GM21717 (cell line): ENCODE measurements around the gene FGGY.
"Not testable (repeated sequence)": the region's sequence is repeated elsewhere in the genome, so short reads cannot be mapped to it uniquely, and the experiment has no call there.

Experiments used
- ATAC-seq: cut with Tn5 transposase; IDR thresholded peaks from one replicate; pipeline ENCODE4 v1.9.1; 2021; ENCODE audit warnings: mild to moderate bottlenecking, moderate library complexity; ENCODE audit not compliant: unreplicated experiment

Gene FGGY

GRCh38 chr1:59288046-59288445 is 8.8 kb upstream of the FGGY start:
- ATAC-seq: no peak

- ATAC-seq: no peak
Observed at GRCh38 chr1:59289570-59289969, 7.3 kb upstream of the FGGY start.

DNA sequence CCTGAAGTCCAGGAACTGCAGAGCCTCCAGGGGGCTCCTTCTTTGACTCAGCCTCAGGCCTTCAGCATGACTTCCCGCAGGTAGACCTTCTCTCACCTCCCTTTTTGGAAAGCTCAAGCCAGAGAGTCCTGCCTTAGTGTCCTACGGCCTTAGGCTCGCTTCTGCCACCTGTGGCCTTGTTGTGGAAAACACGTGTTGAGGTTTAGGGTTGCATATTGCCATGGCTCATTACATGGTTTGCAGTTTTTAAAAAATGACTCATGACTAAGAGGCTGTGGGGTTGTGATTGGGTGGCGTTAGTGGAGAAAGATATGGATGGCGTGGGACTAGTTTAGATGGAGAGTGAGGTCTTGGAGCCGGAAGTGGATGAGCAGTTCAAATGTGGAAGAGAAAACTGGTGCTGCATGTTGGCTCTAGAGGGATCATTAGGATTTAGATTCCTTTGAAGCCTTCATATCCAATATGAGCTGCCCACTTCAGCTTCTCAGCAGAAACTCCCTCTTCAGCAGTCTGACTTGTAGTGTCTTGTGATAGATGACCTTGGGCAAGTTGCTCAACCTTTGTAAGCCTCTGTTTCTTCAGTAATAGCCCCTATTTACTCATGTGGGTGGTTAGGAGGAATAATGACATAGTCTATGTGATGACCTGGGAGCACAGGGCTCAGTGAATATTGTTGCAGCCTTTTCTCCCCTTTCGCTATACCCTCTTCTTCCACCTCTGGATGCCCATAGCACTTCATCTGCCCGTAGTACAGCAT is 6.5 kb upstream of the FGGY start:
- peak; percentile 83 for ATAC-seq

DNA sequence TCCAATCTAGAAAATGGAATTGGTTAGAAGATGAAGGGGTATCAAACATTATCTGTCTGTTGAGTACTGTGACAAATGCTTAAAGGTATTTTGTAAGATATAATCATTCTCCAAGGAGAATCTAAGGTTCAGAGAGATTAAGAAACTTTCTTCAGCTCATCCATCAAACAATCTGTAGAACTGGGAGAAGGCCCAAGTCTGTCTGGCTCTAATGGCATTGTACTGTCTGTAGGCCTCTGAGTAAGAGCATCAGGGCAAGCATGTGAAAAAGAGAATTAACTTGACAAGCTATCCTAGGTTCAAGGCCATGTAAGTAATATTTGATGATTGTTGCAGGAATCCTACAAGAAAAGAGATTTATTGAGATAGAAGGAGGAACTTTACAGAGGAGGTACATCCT is 5.3 kb upstream of the FGGY start:
- no peak for ATAC-seq

GRCh38 chr1:59292562-59292961 is 4.3 kb upstream of the FGGY start:
- ATAC-seq: no peak

DNA sequence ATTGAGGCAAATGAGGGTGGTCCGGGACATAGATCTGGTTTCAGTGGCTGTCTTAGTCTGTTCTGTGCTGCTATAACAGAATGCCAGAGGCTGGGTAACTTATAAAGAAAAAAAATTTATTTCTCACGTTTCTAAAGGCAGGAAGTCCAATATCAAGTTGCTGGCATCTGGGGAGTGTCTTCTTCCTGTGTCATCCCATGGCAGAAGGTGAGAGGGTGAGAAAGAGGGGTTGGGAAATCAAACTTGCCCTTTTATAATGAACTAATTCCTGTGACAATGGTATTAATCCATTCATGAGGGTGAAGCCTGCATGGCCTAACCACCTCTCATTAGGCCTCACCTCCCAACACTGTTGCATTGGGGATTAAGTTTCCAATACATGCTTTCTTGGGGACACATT is 3.7 kb upstream of the FGGY start:
- no peak for ATAC-seq

- no peak for ATAC-seq
Observed at GRCh38 chr1:59293849-59294248, 3.0 kb upstream of the FGGY start.

DNA sequence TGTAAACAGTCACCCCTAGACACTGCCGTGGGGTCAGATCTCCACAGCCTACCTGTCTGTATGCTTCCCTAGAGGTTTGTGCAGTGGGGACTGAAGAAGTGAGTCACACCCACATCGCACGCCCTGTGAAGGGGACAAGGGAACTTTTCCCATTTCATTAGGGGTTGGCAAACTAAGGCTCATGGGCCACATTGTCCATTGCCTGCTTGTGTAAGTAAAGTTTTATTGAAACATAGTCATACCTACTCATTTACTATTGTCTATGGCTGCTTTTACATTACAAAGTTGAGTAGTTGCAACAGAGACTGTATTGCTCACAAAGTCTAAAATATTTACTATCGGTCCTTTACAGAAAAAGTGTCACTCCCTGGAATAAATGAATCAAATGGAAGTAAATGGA is 2.5 kb upstream of the FGGY start:
- no peak for ATAC-seq

- no peak for ATAC-seq
Observed at GRCh38 chr1:59295618-59296017, 1.3 kb upstream of the FGGY start.

- no peak for ATAC-seq
Observed at GRCh38 chr1:59298026-59298583, 1.2 kb downstream of the FGGY start.

DNA sequence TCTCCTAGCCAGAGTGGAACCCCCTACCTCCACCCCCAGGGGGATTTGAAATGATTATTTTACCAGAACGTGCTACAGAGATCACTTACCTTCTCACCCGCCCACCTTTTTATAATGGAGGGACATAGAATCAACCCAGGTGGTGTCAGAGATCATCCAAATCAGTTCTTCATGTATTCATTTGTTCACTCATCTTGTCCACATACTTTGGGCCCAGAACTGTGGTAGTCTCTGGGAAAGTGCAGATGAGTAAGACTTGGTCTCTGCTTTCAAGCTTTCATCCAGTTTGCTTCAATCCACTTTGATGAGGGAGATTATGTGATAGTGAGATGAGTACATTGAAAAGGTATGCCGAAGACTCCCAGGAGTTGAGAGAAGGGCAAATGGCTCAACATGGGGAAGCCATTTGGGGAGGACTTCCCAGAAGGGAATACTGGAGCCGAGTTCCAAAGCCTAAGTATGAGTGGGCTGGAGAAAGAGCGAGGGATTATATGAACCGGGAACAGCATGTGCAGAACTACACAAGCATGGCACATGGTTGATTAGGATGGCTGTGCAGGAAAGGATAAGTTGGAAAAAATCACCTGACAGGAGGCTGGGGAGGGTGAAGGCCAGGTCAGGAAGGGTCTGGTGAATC is 1.9 kb downstream of the FGGY start:
- no peak for ATAC-seq

DNA sequence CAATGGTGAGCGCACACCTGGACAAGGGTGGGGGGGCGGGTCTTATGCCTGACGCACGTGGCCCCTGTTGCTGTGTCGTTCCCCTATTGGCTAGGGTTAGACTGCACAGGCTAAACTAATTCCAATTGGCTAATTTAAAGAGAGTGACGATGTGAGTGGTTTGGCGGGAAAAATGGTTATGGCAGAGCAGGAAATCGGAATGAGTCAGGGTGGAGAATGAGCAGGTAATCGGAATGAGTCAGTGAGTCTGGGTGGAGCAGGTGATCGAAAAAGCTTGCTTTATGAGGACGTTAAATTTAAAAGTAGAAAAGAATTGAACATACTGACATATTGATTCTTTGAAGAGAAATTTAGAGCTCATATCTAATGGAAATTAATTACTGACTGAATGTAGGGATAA is 2.8 kb downstream of the FGGY start:
- not testable (repeated sequence) for ATAC-seq

GRCh38 chr1:59302297-59302696 is 5.4 kb downstream of the FGGY start:
- no peak for ATAC-seq

DNA sequence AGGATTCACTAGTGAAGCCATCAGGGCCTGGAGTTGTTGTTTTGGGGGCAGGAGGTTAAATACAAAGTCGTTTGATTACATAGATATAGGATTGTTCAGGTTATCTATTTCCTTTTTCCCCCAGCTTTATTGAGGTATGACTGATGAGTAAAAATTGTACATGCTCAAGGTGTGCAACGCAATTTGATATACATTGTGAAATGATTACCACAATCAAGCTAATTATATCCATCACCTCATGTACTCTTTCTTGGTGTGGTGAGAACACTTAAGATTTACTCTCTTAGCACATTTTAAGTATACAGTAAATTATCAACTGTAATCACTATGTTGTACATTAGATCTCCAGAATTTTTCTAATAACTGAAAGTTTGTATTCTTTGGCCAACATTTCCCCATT is 6.0 kb downstream of the FGGY start:
- no peak for ATAC-seq

GRCh38 chr1:59305188-59305587 is 8.3 kb downstream of the FGGY start:
- ATAC-seq: no peak

GRCh38 chr1:59307591-59307990 is 10.7 kb downstream of the FGGY start:
- ATAC-seq: no peak

GRCh38 chr1:59308839-59309238 is 11.9 kb downstream of the FGGY start:
- ATAC-seq: no peak

DNA sequence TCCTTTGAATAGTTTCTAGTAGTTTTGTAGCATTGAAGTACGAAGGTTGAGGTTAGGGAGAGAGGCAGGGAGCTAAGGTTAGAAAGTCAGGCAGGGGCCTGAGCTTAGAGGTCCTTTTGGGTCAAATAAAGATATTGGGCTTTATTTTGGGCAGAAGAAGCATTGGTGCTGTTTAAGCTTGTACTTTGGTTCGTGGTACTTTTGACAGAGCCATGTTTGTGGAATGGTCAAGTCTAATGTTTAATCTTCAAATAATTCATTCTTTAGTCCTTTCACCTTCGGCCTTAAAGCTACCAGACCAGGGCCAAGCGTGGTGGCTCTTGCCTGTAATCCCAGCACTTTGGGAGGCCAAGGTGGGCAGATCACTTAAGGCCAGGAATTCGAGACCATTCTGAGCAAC is 12.5 kb downstream of the FGGY start:
- no peak for ATAC-seq

DNA sequence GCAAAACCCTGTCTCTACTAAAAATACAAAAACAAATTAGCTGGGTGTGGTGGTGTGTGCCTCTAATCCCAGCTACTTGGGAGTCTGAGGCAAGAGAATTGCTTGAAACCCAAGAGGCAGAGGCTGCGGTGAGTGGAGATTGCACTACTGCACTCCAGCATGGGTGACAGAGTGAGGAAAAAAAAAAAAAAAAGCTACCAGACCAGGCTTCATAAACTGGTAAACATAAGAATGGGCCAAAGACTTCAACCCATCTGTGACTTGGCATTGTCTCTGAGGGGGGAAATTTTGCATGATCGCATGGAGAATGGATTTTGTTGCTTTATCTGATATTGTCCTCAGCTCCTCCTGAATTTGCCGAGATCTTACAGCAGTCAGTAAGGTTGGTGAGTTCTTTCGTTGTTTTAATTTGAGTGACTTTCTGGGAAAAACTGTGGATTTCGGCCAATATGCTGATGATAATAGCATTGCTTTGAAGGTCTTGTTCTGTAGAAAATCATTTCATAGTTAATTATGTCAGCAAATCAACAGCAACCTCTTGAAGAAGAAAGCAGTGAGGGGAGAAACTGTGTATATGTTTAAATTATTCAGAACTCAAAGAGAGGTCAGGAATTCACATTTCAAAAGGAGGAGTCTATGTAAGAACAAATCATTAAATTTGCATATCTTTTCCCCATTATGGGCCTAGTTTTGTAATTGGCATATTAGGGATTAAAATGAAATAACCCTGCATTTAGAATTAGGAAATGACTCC is 13.1 kb downstream of the FGGY start:
- no peak for ATAC-seq

GRCh38 chr1:59310549-59311250 is 13.8 kb downstream of the FGGY start:
- no peak for ATAC-seq
